ENCODE data around the gene AREG.
A peak's percentile ranks its signal among the peaks of the same experiment; 100 is the strongest.

The AREG gene

DNA sequence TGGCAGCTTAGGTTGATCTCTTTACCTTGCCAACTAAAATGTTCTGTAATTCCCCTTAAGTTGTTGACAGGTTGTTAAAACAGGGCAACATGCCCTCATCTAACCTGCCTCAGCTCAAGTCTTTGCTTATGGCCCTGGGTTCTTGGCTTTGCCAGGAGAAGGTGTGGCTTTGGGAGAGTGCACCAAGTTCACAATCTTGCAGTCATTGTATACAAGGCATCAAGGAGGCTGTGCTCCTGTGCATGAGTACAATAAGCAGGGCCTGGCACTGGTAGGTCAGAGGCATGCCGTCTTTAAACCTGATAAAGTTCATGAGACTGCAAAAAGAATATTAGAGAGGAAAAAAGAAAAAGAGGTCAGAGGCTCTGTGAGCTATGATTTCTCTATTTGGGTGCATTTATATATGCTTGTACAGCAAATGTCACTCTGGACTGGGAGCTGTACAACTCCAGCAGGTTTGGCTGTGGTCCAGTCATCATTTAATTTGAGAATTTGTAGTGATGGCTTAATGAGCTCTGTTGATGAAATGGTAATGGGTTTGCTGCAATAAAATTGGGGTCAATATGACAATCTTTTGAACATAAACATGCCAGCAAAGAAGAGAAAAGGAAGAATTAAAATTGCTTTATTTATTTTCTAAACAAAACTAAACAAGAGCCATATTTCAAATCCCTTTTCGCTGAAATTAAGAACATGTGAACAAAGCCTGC lies 30.3 kb downstream of the AREG start:
- DNase-seq (ENCODE audit: insufficient read length, low spot score) (no peak), FAIRE-seq (no peak)
- TF ChIP-seq POLR2AphosphoS5 (IDR thresholded peaks at IDR 0.05; ENCODE audit: low read depth, low read length) (no peak), POLR2A (IDR thresholded peaks at IDR 0.05; ENCODE audit: low read depth, low read length) (no peak), TAF1 (IDR thresholded peaks at IDR 0.05; ENCODE audit: low read depth, low read length) (no peak), PAX5 (IDR thresholded peaks at IDR 0.05; ENCODE audit: insufficient read depth, low read length, severe bottlenecking) (no peak), SPI1 (IDR thresholded peaks at IDR 0.05; ENCODE audit: low read depth, low read length) (no peak), POU2F2 (IDR thresholded peaks at IDR 0.05; ENCODE audit: low read depth, low read length) (no peak)

DNA sequence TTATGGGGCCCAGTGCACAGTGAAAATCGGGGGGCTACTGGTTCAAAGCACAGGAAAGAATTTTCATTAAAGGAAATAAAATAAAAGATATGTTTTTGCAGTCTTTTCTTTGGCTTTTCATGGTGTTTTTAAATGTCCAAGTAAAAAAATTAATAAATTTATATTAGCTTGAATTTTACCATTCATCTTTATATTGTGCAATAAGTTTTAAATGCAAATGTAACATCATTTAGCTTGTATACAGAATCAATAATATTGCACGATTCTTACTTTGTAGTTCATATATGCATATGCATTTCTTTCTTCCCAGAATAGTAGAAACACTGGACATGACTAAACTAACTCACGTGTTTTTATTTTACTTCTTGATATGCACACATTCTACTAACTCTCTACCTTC lies 31.0 kb downstream of the AREG start:
- DNase-seq (ENCODE audit: insufficient read length, low spot score) (no peak), FAIRE-seq (no peak)
- TF ChIP-seq SPI1 (IDR thresholded peaks at IDR 0.05; ENCODE audit: low read depth, low read length), result no peak
- no peak for TF ChIP-seq POLR2A (IDR thresholded peaks at IDR 0.05; ENCODE audit: low read depth, low read length)
- no peak for TF ChIP-seq POU2F2 (IDR thresholded peaks at IDR 0.05; ENCODE audit: low read depth, low read length)
- TF ChIP-seq PAX5 (IDR thresholded peaks at IDR 0.05; ENCODE audit: insufficient read depth, low read length, severe bottlenecking), result no peak
- TF ChIP-seq POLR2AphosphoS5 (IDR thresholded peaks at IDR 0.05; ENCODE audit: low read depth, low read length), result no peak
- no peak for TF ChIP-seq TAF1 (IDR thresholded peaks at IDR 0.05; ENCODE audit: low read depth, low read length)

DNA sequence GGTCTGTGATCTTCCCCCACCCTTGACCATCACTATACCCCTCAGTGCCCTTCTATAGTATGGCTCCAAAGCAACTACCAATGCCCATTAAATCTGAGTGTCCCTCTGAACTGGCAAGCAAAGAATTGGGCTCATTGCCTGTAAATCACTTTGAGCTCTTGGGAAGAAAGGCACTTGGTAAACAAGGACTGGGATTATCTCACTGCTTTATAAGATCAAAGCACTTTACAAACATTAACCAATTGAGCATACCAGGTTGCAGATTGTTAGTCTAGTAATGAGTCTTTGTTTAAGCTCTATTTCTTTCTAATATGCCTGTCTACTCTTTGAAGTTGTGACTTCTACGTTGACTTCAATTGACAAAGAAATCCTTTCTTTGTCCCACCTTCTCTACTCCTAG lies 34.1 kb downstream of the AREG start:
- no peak for FAIRE-seq
- no peak for TF ChIP-seq POLR2A (IDR thresholded peaks at IDR 0.05; ENCODE audit: low read depth, low read length)
- TF ChIP-seq SPI1 (IDR thresholded peaks at IDR 0.05; ENCODE audit: low read depth, low read length), result no peak
- no peak for TF ChIP-seq POU2F2 (IDR thresholded peaks at IDR 0.05; ENCODE audit: low read depth, low read length)
- no peak for TF ChIP-seq PAX5 (IDR thresholded peaks at IDR 0.05; ENCODE audit: insufficient read depth, low read length, severe bottlenecking)
- no peak for TF ChIP-seq TAF1 (IDR thresholded peaks at IDR 0.05; ENCODE audit: low read depth, low read length)
- TF ChIP-seq POLR2AphosphoS5 (IDR thresholded peaks at IDR 0.05; ENCODE audit: low read depth, low read length), result no peak
- no peak for DNase-seq (ENCODE audit: insufficient read length, low spot score)

DNA sequence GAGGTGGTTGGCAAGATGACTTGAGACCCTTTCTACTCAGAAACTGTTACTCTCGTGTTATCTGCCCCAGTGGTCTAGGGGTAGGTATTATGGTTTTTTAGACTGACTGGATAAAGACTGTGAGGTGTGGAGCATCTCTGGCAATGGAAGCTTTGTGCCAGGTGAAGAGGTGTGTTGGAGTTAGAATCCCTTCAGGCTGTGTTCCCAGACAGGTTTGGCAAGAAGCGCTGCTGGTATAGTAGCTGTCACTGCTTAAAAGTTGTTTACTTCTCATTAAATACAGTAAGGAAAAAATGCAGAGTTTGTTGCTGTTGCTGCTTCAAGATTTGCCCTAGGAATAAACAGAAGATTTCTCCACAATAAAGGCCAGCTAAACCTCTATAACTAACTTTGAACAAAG lies 35.3 kb downstream of the AREG start:
- DNase-seq (ENCODE audit: insufficient read length, low spot score), result no peak
- no peak for TF ChIP-seq PAX5 (IDR thresholded peaks at IDR 0.05; ENCODE audit: insufficient read depth, low read length, severe bottlenecking)
- TF ChIP-seq TAF1 (IDR thresholded peaks at IDR 0.05; ENCODE audit: low read depth, low read length), result no peak
- no peak for TF ChIP-seq POLR2A (IDR thresholded peaks at IDR 0.05; ENCODE audit: low read depth, low read length)
- no peak for TF ChIP-seq SPI1 (IDR thresholded peaks at IDR 0.05; ENCODE audit: low read depth, low read length)
- TF ChIP-seq POU2F2 (IDR thresholded peaks at IDR 0.05; ENCODE audit: low read depth, low read length), result no peak
- TF ChIP-seq POLR2AphosphoS5 (IDR thresholded peaks at IDR 0.05; ENCODE audit: low read depth, low read length), result no peak
- FAIRE-seq, result no peak

DNA sequence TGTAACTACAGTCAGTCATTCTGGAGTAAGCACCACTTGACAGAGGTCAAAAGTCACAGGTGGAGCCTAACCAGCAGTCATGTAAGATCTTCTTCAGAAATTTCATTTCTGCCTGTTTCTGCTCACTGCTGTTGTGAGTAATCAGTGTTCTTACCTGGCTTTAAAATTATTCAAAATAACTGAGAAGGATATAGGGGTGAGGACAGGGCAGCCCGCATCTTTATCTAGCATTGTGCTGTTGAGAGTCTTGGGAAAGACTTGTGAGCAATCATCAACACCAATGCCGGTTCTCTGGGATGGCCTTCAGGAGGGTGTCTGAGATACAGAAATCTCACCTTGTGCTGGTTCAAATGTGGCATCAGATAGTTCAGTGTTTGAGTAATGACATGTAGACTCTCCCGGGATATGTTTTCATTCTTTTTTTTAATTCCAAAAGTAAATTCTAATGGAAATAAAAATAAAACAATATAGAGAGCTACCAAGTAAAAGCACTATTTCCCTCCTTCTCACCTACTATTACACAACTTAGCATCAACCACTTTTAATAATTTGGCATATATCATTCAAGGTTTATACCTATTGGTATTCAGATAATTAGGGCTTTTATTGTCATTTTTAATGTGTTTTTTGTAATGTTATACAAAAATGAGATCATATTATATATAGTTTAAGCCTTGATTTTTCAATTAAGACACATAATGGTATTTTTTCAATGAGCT lies 37.1 kb downstream of the AREG start:
- DNase-seq (ENCODE audit: insufficient read length, low spot score) (no peak), FAIRE-seq (no peak)
- TF ChIP-seq SPI1 (IDR thresholded peaks at IDR 0.05; ENCODE audit: low read depth, low read length), result no peak
- no peak for TF ChIP-seq PAX5 (IDR thresholded peaks at IDR 0.05; ENCODE audit: insufficient read depth, low read length, severe bottlenecking)
- no peak for TF ChIP-seq POU2F2 (IDR thresholded peaks at IDR 0.05; ENCODE audit: low read depth, low read length)
- no peak for TF ChIP-seq POLR2A (IDR thresholded peaks at IDR 0.05; ENCODE audit: low read depth, low read length)
- TF ChIP-seq TAF1 (IDR thresholded peaks at IDR 0.05; ENCODE audit: low read depth, low read length), result no peak
- TF ChIP-seq POLR2AphosphoS5 (IDR thresholded peaks at IDR 0.05; ENCODE audit: low read depth, low read length), result no peak

DNA sequence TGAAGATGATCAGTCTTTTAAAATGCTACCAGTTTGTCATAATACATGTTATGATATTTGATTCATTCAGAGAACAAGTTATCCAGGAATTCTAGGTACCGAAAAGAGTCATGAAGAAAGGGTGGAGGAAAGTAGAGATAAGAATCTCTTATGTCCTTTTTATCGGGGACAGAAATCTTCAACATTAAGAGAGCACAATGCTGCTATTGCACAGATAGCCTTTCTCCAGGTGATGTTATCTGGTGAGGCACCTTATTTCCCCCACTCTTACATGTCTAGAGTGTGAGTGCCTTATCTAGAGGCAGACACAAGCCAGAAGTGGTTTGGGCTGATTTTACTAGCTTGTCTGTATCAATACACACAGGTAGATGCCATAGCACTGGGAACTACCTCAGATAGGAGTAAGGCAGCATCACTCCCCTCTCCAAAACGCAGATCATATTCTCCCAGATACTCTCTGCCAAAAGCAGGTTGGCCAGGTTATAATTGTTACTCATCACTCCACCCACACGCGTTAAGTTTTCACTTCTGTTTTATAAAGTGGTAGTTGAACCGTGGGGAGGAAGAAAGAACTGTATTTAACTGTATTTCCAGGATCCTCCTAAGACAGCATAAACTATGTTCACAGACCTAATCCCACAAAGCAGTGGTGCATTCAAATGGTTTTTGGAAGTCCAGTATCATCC lies 38.4 kb downstream of the AREG start:
- TF ChIP-seq TAF1 (IDR thresholded peaks at IDR 0.05; ENCODE audit: low read depth, low read length), result no peak
- TF ChIP-seq SPI1 (IDR thresholded peaks at IDR 0.05; ENCODE audit: low read depth, low read length), result peak; percentile 33; the same call in 1 of the 2 replicates
- DNase-seq (ENCODE audit: insufficient read length, low spot score), result no peak
- no peak for FAIRE-seq

DNA sequence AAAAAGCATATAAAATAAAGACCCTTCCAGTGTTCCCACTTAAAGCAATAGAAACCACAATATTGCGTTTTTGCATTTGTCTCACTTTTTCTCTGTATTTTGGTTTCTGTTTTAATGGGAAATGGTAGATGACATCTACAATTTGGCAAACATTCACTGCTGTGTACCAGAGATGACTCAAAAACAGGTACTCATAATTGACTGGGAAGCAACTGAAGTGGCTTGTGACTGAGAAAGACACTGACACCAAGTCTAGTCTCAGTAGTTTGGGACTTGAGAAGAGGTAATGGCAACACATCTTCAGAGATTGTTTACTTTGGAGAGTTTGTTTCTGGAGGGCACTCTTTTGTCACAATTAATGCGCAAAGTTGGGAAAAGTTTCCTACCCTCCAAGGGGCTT lies 42.0 kb downstream of the AREG start:
- DNase-seq (ENCODE audit: insufficient read length, low spot score) (no peak), FAIRE-seq (no peak)
- TF ChIP-seq TAF1 (IDR thresholded peaks at IDR 0.05; ENCODE audit: low read depth, low read length) (no peak), SPI1 (IDR thresholded peaks at IDR 0.05; ENCODE audit: low read depth, low read length) (no peak)

DNA sequence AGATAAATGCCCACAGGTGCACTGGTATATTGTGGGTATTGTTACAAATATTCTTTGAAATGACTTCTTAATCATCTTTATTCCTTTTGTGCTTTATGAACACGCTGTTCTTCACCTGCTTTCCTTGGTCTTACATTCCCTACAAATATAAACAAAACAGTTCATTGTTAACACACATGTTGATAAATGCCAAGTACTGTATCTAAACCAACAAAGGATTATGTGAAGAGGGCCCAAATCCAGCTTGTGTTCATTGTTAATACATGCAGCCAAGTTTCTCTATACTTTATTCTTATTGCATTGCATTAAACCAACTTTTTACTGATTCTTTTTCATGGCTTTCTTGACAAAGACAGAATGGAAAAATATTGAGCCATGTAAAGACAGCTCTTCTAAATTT lies 42.8 kb downstream of the AREG start:
- no peak for DNase-seq (ENCODE audit: insufficient read length, low spot score)
- FAIRE-seq, result no peak
- TF ChIP-seq POLR2AphosphoS5 (IDR thresholded peaks at IDR 0.05; ENCODE audit: low read depth, low read length) (no peak), POLR2A (IDR thresholded peaks at IDR 0.05; ENCODE audit: low read depth, low read length) (no peak), PAX5 (IDR thresholded peaks at IDR 0.05; ENCODE audit: insufficient read depth, low read length, severe bottlenecking) (no peak), POU2F2 (IDR thresholded peaks at IDR 0.05; ENCODE audit: low read depth, low read length) (no peak), SPI1 (IDR thresholded peaks at IDR 0.05; ENCODE audit: low read depth, low read length) (no peak), TAF1 (IDR thresholded peaks at IDR 0.05; ENCODE audit: low read depth, low read length) (no peak)

DNA sequence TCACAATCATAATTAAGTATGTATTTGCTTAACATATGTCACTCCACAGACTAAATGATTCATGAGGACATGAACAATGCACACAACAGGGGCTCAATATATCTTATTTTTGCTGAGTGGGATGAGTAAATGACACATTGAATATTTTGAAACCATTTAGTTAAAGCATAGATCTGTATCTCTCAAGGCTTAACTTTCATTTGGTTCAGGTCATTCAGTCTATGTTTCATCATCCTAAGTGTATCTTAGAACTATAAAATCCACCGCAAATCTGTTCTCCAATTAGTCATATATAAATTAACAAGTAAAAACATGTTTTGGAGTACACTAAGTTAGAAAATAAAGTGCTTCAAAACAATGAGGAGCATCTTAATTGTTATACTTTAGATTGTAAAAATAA lies 45.8 kb downstream of the AREG start:
- no peak for TF ChIP-seq POU2F2 (IDR thresholded peaks at IDR 0.05; ENCODE audit: low read depth, low read length)
- TF ChIP-seq TAF1 (IDR thresholded peaks at IDR 0.05; ENCODE audit: low read depth, low read length), result no peak
- TF ChIP-seq POLR2AphosphoS5 (IDR thresholded peaks at IDR 0.05; ENCODE audit: low read depth, low read length), result no peak
- TF ChIP-seq POLR2A (IDR thresholded peaks at IDR 0.05; ENCODE audit: low read depth, low read length), result no peak
- no peak for TF ChIP-seq SPI1 (IDR thresholded peaks at IDR 0.05; ENCODE audit: low read depth, low read length)
- TF ChIP-seq PAX5 (IDR thresholded peaks at IDR 0.05; ENCODE audit: insufficient read depth, low read length, severe bottlenecking), result no peak
- FAIRE-seq (no peak), DNase-seq (ENCODE audit: insufficient read length, low spot score) (no peak)

Measured in GM12891 (cell line).